IPS-18c (cell line): Measurements from ENCODE around the gene IL17RD.

Experiments used
- H3K4me3 ChIP-seq: 2 replicates; pipeline ENCODE4 v1.7.0; 2013; ENCODE audit warnings: low read depth, mild to moderate bottlenecking, low read length, moderate library complexity; ENCODE audit not compliant: insufficient read depth
- H3K9me3 ChIP-seq: one replicate; pipeline ENCODE4 v1.6.1; 2013; ENCODE audit warnings: mild to moderate bottlenecking, low read length, moderate library complexity; ENCODE audit not compliant: control insufficient read depth, insufficient read depth

The IL17RD gene

GRCh38 chr3:57112206-57112605 lies 52.9 kb downstream of the IL17RD start:
- no peak overlapping the region for H3K4me3 ChIP-seq
- H3K9me3 ChIP-seq = peaks cover 2% of the 10 kb centered on the region

GRCh38 chr3:57110798-57111197 lies 54.4 kb downstream of the IL17RD start:
- Histone ChIP-seq H3K9me3 (peaks cover 2% of the 10 kb centered on the region), H3K4me3 (no peak overlapping the region)

GRCh38 chr3:57110214-57110613 lies 54.9 kb downstream of the IL17RD start:
- H3K9me3 ChIP-seq = peaks cover 2% of the 10 kb centered on the region
- H3K4me3 ChIP-seq = no peak overlapping the region

DNA sequence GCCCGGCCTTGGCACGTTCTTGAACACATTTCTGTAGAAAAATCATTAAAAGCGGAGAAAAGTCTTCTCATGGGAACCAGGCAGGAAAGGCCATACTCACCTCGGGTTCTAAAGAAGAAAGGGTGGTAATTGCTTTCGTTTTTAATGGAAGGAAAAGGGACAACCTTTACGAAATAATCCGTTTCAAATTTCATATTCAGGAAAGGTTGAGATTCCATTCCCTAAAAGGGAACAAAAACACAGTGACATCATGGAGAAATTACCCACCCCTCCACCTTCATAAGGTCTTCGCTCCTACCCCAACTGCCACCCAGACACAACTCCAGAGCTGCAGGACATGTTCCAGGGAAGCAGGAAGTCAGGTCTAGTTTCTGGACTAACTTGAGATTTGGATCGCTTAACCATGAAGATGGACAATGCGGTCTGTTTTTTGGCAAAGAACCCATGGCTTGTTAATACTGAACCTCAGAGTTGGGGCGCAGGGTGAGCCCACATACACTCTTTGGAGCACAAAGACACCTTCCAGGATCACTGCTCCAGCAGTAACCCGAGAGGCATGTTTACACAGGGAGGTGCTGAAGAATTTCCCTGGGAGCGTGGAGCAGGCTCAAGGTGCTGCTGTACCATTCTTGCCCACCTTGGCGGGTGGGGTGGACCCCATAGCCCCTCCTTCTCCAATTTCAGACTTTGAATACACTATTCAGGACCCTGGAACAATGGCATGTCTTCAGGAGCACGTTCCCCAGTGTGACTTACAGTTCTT lies 55.5 kb downstream of the IL17RD start:
- H3K4me3 ChIP-seq = no peak overlapping the region
- peaks cover 2% of the 10 kb centered on the region for H3K9me3 ChIP-seq

- no peak overlapping the region for H3K4me3 ChIP-seq
- peaks cover 2% of the 10 kb centered on the region for H3K9me3 ChIP-seq
Measured at GRCh38 chr3:57108684-57109083, 56.5 kb downstream of the IL17RD start.

- no peak overlapping the region for H3K4me3 ChIP-seq
- H3K9me3 ChIP-seq = no peaks in the 10 kb centered on the region
Measured at GRCh38 chr3:57105585-57105984, 59.6 kb downstream of the IL17RD start.

DNA sequence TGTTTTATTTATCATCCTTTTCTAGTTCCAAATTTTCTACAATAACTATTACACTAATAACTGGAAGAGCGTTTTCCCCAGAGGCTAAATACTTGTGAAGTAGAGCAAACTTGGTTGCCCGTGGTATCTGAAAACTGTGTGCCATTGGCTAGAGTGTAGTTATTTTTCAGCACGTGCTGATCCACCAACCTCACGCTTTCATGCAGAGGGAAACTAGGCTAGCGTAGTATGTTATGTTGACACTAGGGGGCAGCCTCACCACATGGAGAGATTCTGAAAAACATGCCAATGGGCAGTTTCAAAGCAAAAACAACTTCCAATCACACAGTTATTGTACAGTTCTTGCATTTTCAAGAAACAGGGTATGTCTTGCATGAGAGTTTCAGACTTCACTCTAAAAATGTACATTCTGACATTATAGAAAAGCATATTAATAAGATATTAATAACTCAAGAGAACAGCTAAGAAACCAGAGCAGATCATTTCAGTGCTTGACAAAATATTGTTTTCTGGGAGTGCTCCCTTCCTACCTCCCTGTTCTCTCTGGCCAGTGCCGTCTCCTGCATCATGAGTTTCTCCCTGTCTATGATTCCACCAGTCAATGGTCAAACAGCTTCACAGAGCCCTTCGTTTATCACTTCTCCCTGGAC lies 65.0 kb downstream of the IL17RD start:
- no peak overlapping the region for H3K4me3 ChIP-seq
- H3K9me3 ChIP-seq = no peaks in the 10 kb centered on the region

- H3K4me3 ChIP-seq = no peak overlapping the region
- H3K9me3 ChIP-seq = no peaks in the 10 kb centered on the region
Measured at GRCh38 chr3:57098418-57099310, 66.5 kb downstream of the IL17RD start.

- no peaks in the 10 kb centered on the region for H3K9me3 ChIP-seq
- no peak overlapping the region for H3K4me3 ChIP-seq
Measured at GRCh38 chr3:57097536-57097935, 67.6 kb downstream of the IL17RD start.

GRCh38 chr3:57095363-57095762 lies 69.8 kb downstream of the IL17RD start:
- Histone ChIP-seq H3K9me3 (no peaks in the 10 kb centered on the region), H3K4me3 (no peak overlapping the region)

- Histone ChIP-seq H3K9me3 (no peaks in the 10 kb centered on the region), H3K4me3 (no peak overlapping the region)
Measured at GRCh38 chr3:57094575-57094974, 70.6 kb downstream of the IL17RD start.

- Histone ChIP-seq H3K9me3 (no peaks in the 10 kb centered on the region), H3K4me3 (no peak overlapping the region)
Measured at GRCh38 chr3:57093971-57094535, 71.1 kb downstream of the IL17RD start.

- no peaks in the 10 kb centered on the region for H3K9me3 ChIP-seq
- no peak overlapping the region for H3K4me3 ChIP-seq
Measured at GRCh38 chr3:57093489-57093888, 71.7 kb downstream of the IL17RD start.

GRCh38 chr3:57091521-57092273 lies 73.5 kb downstream of the IL17RD start:
- H3K9me3 ChIP-seq = no peaks in the 10 kb centered on the region
- no peak overlapping the region for H3K4me3 ChIP-seq

GRCh38 chr3:57089043-57089442 lies 76.1 kb downstream of the IL17RD start:
- Histone ChIP-seq H3K4me3 (no peak overlapping the region), H3K9me3 (no peaks in the 10 kb centered on the region)

- Histone ChIP-seq H3K9me3 (no peaks in the 10 kb centered on the region), H3K4me3 (no peak overlapping the region)
Measured at GRCh38 chr3:57088503-57088902, 76.7 kb downstream of the IL17RD start.
